Stimulated activated CD8-positive, alpha-beta memory T cell treated with anti-CD3 and anti-CD28 coated beads, Interleukin-15, amount 100 ng/mL, for 4 hours (primary cell): ENCODE results near the gene CPEB4.

Source experiments
- DNase-seq, 2 donors: peaks; one replicate each; pipeline ENCODE4 v3.0.0-alpha.2; 2020; ENCODE audit warnings: low read depth in 2 of 2

CPEB4 gene

GRCh38 chr5:173941758-173942401 lies 53.7 kb downstream of the CPEB4 start:
- DNase-seq, result no peak

- no peak for DNase-seq
These were observed 56.4 kb downstream of the CPEB4 start for GRCh38 chr5:173944511-173944910.

- no peak for DNase-seq
These were observed 57.0 kb downstream of the CPEB4 start for GRCh38 chr5:173945160-173945559.

GRCh38 chr5:173946323-173946722 lies 58.2 kb downstream of the CPEB4 start:
- no peak for DNase-seq

- DNase-seq, result no peak
These were observed 62.7 kb downstream of the CPEB4 start for GRCh38 chr5:173950829-173951228.

- no peak for DNase-seq
These were observed 65.5 kb downstream of the CPEB4 start for GRCh38 chr5:173953528-173954090.

- DNase-seq, result no peak
These were observed 66.7 kb downstream of the CPEB4 start for GRCh38 chr5:173954671-173955521.

GRCh38 chr5:173960986-173961385 lies 72.8 kb downstream of the CPEB4 start:
- DNase-seq, result no peak

- no peak for DNase-seq
These were observed 73.3 kb downstream of the CPEB4 start for GRCh38 chr5:173961418-173961817.

GRCh38 chr5:173962436-173962972 lies 74.4 kb downstream of the CPEB4 start:
- no peak for DNase-seq

GRCh38 chr5:173963182-173963838 lies 75.2 kb downstream of the CPEB4 start:
- DNase-seq, result no peak

GRCh38 chr5:173963867-173964441 lies 75.8 kb downstream of the CPEB4 start:
- DNase-seq, result no peak

GRCh38 chr5:173964506-173964905 lies 76.4 kb downstream of the CPEB4 start:
- DNase-seq, result no peak

GRCh38 chr5:173967241-173967640 lies 79.1 kb downstream of the CPEB4 start:
- no peak for DNase-seq

GRCh38 chr5:173968154-173968797 lies 80.1 kb downstream of the CPEB4 start:
- DNase-seq, result no peak

GRCh38 chr5:173969167-173970049 lies 81.3 kb downstream of the CPEB4 start:
- no peak for DNase-seq

- no peak for DNase-seq
These were observed 82.9 kb downstream of the CPEB4 start for GRCh38 chr5:173970878-173971650.

- no peak for DNase-seq
These were observed 83.7 kb downstream of the CPEB4 start for GRCh38 chr5:173971681-173972345.

GRCh38 chr5:173972607-173972924 lies 84.4 kb downstream of the CPEB4 start:
- DNase-seq, result no peak
